ENCODE results near the gene CCNY. TPM values are rescaled to one million over a fixed set of nuclear protein-coding genes. Genes with fewer than 3 reads are reported as not detected.
A peak's percentile ranks its signal among the peaks of the same experiment; 100 is the strongest.

Gene CCNY
- total and polyA plus RNA-seq, 2 of the 4 experiments (the other 2 are of a cell fraction) = 38.0 to 131 TPM

- dilution Hi-C loops (cut with HindIII; ENCODE audit: low sequenced_read_pairs, unreplicated experiment) = no loop called here
- in situ Hi-C loops (cut with MboI; ENCODE audit: low sequenced_read_pairs) = no loop called here
- H4K20me1 ChIP-seq (ENCODE audit: insufficient read depth, low read length) = peaks cover 47% of the 10 kb centered on the region
Measured at GRCh38 chr10:35433851-35434426, 97.6 kb downstream of the CCNY start.

More at GRCh38 chr10:35433851-35434426, 97.6 kb downstream of the CCNY start:
- Histone ChIP-seq H3K14ac (replicated peaks; ENCODE audit: low read depth, low read length) (no peak overlapping the region), H2BK5ac (ENCODE audit: low read depth, low read length, poor library complexity, severe bottlenecking) (no peak overlapping the region), H2BK20ac (ENCODE audit: low read depth, low read length) (no peak overlapping the region), H3K4ac (ENCODE audit: low read depth, low read length) (no peak overlapping the region), H3K79me1 (ENCODE audit: low read depth in 1 of 2, low read length in 2 of 2) (peaks cover 29 to 77% of the 10 kb centered on the region in 2 experiments), H3K4me1 (ENCODE audit: control insufficient read depth, insufficient read depth, low read length) (no peaks in the 10 kb centered on the region), H3K18ac (ENCODE audit: low read depth, low read length) (no peak overlapping the region), H2AK5ac (ENCODE audit: low read depth, low read length) (no peak overlapping the region), H3K27ac (ENCODE audit: insufficient read depth, low read length) (no peak overlapping the region), H3K9me1 (ENCODE audit: insufficient read depth, low read length) (peaks cover 3% of the 10 kb centered on the region; the same call in 1 of the 2 replicates), H3K23ac (ENCODE audit: low read depth, low read length) (no peak overlapping the region), H3K9ac (ENCODE audit: low read depth, low read length) (no peak overlapping the region), H2AFZ (replicated peaks; ENCODE audit: low read length, poor library complexity) (no peak overlapping the region), H3K4me2 (ENCODE audit: low read depth, low read length) (no peak overlapping the region), H4K91ac (ENCODE audit: insufficient read depth, low read depth, low read length) (no peak overlapping the region), H3K27me3 (ENCODE audit: control insufficient read depth, insufficient read depth, low read length) (no peaks in the 10 kb centered on the region), H2BK15ac (ENCODE audit: low read depth, low read length) (no peak overlapping the region), H3K4me3 (ENCODE audit: insufficient read depth, low read depth, low read length) (no peak overlapping the region), H2BK120ac (ENCODE audit: low read depth, low read length) (no peak overlapping the region), H4K5ac (ENCODE audit: low read depth, low read length) (no peak overlapping the region), H3K36me3 (ENCODE audit: control insufficient read depth, insufficient read depth, low read length) (no peaks in the 10 kb centered on the region), H3K56ac (ENCODE audit: extremely low read depth, insufficient read depth, low read length) (no peak overlapping the region), H3K9me3 (ENCODE audit: control insufficient read depth, insufficient read depth, low read length) (peaks cover 2% of the 10 kb centered on the region), H4K8ac (ENCODE audit: low read depth in 2 of 2, low read length in 2 of 2) (no peak overlapping the region), H2AK9ac (replicated peaks; ENCODE audit: low read depth, low read length, poor library complexity) (no peak overlapping the region)
- TF ChIP-seq USF2 (IDR thresholded peaks at IDR 0.05; ENCODE audit: low read depth, low read length) (no peak), CTCF (conservative IDR thresholded peaks at IDR 0.05; ENCODE audit: low read depth, low read length) (no peak), RAD21 (IDR thresholded peaks at IDR 0.05; ENCODE audit: low read length) (no peak), NFE2L2 (IDR thresholded peaks at IDR 0.05; ENCODE audit: low read depth, low read length) (no peak), MXI1 (IDR thresholded peaks at IDR 0.05; ENCODE audit: borderline replicate concordance, low read depth, low read length) (no peak), FOS (IDR thresholded peaks at IDR 0.05; ENCODE audit: low read depth, low read length) (no peak), MAZ (IDR thresholded peaks at IDR 0.05; ENCODE audit: borderline replicate concordance, low read depth, low read length) (no peak), POLR2A (IDR thresholded peaks at IDR 0.05; ENCODE audit: low read depth, low read length) (no peak), CHD1 (IDR thresholded peaks at IDR 0.05; ENCODE audit: low read depth, low read length) (no peak), RCOR1 (IDR thresholded peaks at IDR 0.05; ENCODE audit: insufficient replicate concordance, low read length) (no peak), MAFK (IDR thresholded peaks at IDR 0.05; ENCODE audit: low read depth, low read length) (no peak), RFX5 (IDR thresholded peaks at IDR 0.05; ENCODE audit: low read depth, low read length) (no peak), BHLHE40 (IDR thresholded peaks at IDR 0.05; ENCODE audit: low read depth, low read length) (no peak), CEBPB (IDR thresholded peaks at IDR 0.05; ENCODE audit: low read depth, low read length) (no peak)
- TF ChIP-seq, protein P1, sequence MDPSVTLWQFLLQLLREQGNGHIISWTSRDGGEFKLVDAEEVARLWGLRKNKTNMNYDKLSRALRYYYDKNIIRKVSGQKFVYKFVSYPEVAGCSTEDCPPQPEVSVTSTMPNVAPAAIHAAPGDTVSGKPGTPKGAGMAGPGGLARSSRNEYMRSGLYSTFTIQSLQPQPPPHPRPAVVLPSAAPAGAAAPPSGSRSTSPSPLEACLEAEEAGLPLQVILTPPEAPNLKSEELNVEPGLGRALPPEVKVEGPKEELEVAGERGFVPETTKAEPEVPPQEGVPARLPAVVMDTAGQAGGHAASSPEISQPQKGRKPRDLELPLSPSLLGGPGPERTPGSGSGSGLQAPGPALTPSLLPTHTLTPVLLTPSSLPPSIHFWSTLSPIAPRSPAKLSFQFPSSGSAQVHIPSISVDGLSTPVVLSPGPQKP (IDR thresholded peaks at IDR 0.05; ENCODE audit: borderline replicate concordance, low read depth, low read length) = no peak
- POLR2A ChIA-PET (ENCODE audit: unreplicated experiment) = no interaction called here
- ATAC-seq (ENCODE audit: low read depth) (no peak), DNase-seq (peak; percentile 63)
- intact Hi-C loops (cut with micrococcal nuclease) = no loop called here
- CTCF ChIA-PET = no interaction called here
- no TSS peak for BruUV-seq (replicated peaks)
- no CpG with 5 or more reads among the region's 7 CpGs for WGBS, 2 experiments (ENCODE audit: extremely low coverage in 2 of 2, insufficient read length in 1 of 2)
